Measurements from ENCODE around the gene ALKBH5. TPM values are rescaled to one million over a fixed set of nuclear protein-coding genes. Genes with fewer than 3 reads are reported as not detected.

Gene ALKBH5
- total RNA-seq, 1 experiment from 2014 or later = 94.5 TPM

DNA sequence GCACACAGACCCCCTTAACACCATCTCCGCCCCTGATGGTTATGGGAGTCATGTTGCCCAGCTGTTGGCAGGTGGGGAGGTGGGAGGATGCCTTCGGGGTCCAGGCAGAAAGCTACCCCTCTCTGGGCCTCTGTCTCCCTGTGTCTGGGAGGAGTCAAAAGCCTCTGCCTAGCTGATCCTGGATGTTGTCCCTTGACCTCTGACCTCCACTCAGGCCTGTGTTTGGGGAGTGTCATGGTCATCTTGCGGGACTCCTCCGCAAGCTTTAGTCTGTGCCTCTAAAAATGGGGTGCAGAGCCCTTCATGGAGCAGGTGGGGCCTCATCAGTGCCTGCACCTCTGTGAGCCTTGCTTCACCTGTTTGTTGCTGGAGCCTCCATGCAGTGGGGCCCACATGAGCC, 45.6 kb downstream of the ALKBH5 start:
- no TSS peak for BruUV-seq (replicated peaks)
- ATAC-seq (no peak), DNase-seq (ENCODE audit: low read depth, low spot score) (no peak)
- no peaks in the 10 kb centered on the region for H3K9me3 ChIP-seq (ENCODE audit: control insufficient read depth, insufficient read depth, low read depth, low read length)
- no peaks in the 10 kb centered on the region for H3K36me3 ChIP-seq (ENCODE audit: control insufficient read depth, insufficient read depth, low read length)
- no peaks in the 10 kb centered on the region for H3K27me3 ChIP-seq (ENCODE audit: control insufficient read depth, insufficient read depth, low read length)
- H3K27ac ChIP-seq (ENCODE audit: low read length) = no peak overlapping the region
- TF ChIP-seq, protein P1, sequence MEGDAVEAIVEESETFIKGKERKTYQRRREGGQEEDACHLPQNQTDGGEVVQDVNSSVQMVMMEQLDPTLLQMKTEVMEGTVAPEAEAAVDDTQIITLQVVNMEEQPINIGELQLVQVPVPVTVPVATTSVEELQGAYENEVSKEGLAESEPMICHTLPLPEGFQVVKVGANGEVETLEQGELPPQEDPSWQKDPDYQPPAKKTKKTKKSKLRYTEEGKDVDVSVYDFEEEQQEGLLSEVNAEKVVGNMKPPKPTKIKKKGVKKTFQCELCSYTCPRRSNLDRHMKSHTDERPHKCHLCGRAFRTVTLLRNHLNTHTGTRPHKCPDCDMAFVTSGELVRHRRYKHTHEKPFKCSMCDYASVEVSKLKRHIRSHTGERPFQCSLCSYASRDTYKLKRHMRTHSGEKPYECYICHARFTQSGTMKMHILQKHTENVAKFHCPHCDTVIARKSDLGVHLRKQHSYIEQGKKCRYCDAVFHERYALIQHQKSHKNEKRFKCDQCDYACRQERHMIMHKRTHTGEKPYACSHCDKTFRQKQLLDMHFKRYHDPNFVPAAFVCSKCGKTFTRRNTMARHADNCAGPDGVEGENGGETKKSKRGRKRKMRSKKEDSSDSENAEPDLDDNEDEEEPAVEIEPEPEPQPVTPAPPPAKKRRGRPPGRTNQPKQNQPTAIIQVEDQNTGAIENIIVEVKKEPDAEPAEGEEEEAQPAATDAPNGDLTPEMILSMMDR (IDR thresholded peaks at IDR 0.05) = no peak
- TF ChIP-seq, protein P2, sequence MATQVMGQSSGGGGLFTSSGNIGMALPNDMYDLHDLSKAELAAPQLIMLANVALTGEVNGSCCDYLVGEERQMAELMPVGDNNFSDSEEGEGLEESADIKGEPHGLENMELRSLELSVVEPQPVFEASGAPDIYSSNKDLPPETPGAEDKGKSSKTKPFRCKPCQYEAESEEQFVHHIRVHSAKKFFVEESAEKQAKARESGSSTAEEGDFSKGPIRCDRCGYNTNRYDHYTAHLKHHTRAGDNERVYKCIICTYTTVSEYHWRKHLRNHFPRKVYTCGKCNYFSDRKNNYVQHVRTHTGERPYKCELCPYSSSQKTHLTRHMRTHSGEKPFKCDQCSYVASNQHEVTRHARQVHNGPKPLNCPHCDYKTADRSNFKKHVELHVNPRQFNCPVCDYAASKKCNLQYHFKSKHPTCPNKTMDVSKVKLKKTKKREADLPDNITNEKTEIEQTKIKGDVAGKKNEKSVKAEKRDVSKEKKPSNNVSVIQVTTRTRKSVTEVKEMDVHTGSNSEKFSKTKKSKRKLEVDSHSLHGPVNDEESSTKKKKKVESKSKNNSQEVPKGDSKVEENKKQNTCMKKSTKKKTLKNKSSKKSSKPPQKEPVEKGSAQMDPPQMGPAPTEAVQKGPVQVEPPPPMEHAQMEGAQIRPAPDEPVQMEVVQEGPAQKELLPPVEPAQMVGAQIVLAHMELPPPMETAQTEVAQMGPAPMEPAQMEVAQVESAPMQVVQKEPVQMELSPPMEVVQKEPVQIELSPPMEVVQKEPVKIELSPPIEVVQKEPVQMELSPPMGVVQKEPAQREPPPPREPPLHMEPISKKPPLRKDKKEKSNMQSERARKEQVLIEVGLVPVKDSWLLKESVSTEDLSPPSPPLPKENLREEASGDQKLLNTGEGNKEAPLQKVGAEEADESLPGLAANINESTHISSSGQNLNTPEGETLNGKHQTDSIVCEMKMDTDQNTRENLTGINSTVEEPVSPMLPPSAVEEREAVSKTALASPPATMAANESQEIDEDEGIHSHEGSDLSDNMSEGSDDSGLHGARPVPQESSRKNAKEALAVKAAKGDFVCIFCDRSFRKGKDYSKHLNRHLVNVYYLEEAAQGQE (IDR thresholded peaks at IDR 0.05; ENCODE audit: insufficient read depth in 1 of 2, low read depth in 2 of 2, low read length in 1 of 2) = no peak
- no peak for TF ChIP-seq POLR2AphosphoS5 (IDR thresholded peaks at IDR 0.05; ENCODE audit: low read depth, low read length)
- TF ChIP-seq SIN3A (IDR thresholded peaks at IDR 0.05; ENCODE audit: borderline replicate concordance, insufficient read depth, low read depth, low read length) = no peak
- TF ChIP-seq TCF7L2 (IDR thresholded peaks at IDR 0.05; ENCODE audit: low read depth, low read length) = no peak
- in situ Hi-C loops (cut with HindIII; ENCODE audit: low pct_unique_long_range_greater_than_20kb, low sequenced_read_pairs) = no loop called here
- intact Hi-C loops (cut with micrococcal nuclease; ENCODE audit: unreplicated experiment) = no loop called here
- peaks cover 2% of the 10 kb centered on the region; the same call in 1 of the 2 replicates for H3K4me1 ChIP-seq (ENCODE audit: control insufficient read depth, insufficient read depth, low read length)
- H3K4me3 ChIP-seq (ENCODE audit: low read depth in 2 of 2, low read length in 2 of 2) = no peak overlapping the region
- ChIA-PET CTCF (no interaction called here), POLR2A (interaction anchor here (0.6 kb wide), 1 partner anchor 64 kb away, joined by 3 read pairs; no protein-coding TSS in a partner anchor)

DNA sequence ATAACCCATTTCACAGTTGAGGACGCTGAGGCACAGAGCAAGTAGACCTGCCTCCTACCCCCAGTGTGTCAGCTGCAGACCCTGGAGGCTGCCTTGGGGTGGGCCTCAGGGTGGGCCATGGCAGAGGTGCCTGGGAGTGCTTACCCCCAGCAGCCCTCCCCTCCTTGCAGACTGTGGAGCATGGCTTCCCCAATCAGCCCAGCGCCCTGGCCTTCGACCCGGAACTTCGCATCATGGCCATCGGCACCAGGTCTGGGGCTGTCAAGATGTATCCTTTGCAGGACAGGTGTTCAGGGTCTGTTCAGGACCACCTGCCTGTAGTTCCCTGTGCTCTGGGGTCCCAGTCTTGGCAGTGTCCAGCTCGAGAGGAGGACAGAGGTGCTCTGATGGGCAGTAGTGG, 46.1 kb downstream of the ALKBH5 start:
- TF ChIP-seq POLR2AphosphoS5 (IDR thresholded peaks at IDR 0.05; ENCODE audit: low read depth, low read length) (no peak), TCF7L2 (IDR thresholded peaks at IDR 0.05; ENCODE audit: low read depth, low read length) (no peak), SIN3A (IDR thresholded peaks at IDR 0.05; ENCODE audit: borderline replicate concordance, insufficient read depth, low read depth, low read length) (no peak)
- TF ChIP-seq, protein P2 (IDR thresholded peaks at IDR 0.05; ENCODE audit: insufficient read depth in 1 of 2, low read depth in 2 of 2, low read length in 1 of 2) = no peak
- TF ChIP-seq, protein P1 (IDR thresholded peaks at IDR 0.05) = no peak
- no peak for DNase-seq (ENCODE audit: low read depth, low spot score)
- POLR2A ChIA-PET = no interaction called here
- intact Hi-C loops (cut with micrococcal nuclease; ENCODE audit: unreplicated experiment) = no loop called here
- peaks cover 2% of the 10 kb centered on the region; the same call in 1 of the 2 replicates for H3K4me1 ChIP-seq (ENCODE audit: control insufficient read depth, insufficient read depth, low read length)
- no peak for ATAC-seq
- in situ Hi-C loops (cut with HindIII; ENCODE audit: low pct_unique_long_range_greater_than_20kb, low sequenced_read_pairs) = no loop called here
- H3K4me3 ChIP-seq (ENCODE audit: low read depth in 2 of 2, low read length in 2 of 2) = no peak overlapping the region
- H3K27ac ChIP-seq (ENCODE audit: low read length) = no peak overlapping the region
- BruUV-seq (replicated peaks) = no TSS peak
- no peaks in the 10 kb centered on the region for H3K9me3 ChIP-seq (ENCODE audit: control insufficient read depth, insufficient read depth, low read depth, low read length)
- H3K36me3 ChIP-seq (ENCODE audit: control insufficient read depth, insufficient read depth, low read length) = no peaks in the 10 kb centered on the region
- CTCF ChIA-PET = no interaction called here
- no peaks in the 10 kb centered on the region for H3K27me3 ChIP-seq (ENCODE audit: control insufficient read depth, insufficient read depth, low read length)
